Mucosa of gallbladder (tissue), 1 donor: ENCODE data around the gene RSPO1. TPM values are rescaled to one million over a fixed set of nuclear protein-coding genes. Genes with fewer than 3 reads are reported as not detected.
A peak's percentile ranks its signal among the peaks of the same experiment; 100 is the strongest.
"Not testable (repeated sequence)": the region's sequence is repeated elsewhere in the genome, so short reads cannot be mapped to it uniquely, and the experiment has no call there.

ENCODE experiments used
- DNase-seq: peaks from one replicate; pipeline ENCODE4 v3.0.0-alpha.2; 2020; ENCODE audit warnings: low spot score
- total RNA-seq: library from RNA; stranded (reverse); gene quantifications from one replicate; pipeline ENCODE4 v1.2.1, GENCODE V29; 2021
- donor health status: DM: no; HTN: no; CAD: no.

The RSPO1 gene
- total RNA-seq, 1 donor from 2014 or later: 6.0 TPM

DNA sequence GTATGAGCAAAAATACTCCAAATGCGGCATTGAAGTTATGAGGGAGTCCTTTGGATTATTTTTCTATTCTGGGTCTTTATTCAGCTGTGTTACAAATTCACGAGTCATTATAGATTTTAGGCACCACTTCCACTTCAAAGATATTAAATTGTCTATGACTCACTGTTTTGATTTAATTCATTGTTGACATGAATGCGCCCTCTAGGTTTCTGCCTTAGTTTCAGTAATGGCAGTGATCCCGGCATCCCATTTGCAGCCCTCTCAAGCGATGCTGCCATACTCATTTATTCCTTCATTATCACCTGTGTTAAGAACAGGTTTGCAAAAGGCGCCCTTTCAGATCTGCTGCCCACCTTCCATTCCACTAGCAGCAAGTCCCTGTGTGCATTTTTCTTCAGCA, 14.0 kb downstream of the RSPO1 start:
- no peak for DNase-seq

- no peak for DNase-seq
Observed at GRCh38 chr1:37616330-37616729, 18.4 kb downstream of the RSPO1 start.

DNA sequence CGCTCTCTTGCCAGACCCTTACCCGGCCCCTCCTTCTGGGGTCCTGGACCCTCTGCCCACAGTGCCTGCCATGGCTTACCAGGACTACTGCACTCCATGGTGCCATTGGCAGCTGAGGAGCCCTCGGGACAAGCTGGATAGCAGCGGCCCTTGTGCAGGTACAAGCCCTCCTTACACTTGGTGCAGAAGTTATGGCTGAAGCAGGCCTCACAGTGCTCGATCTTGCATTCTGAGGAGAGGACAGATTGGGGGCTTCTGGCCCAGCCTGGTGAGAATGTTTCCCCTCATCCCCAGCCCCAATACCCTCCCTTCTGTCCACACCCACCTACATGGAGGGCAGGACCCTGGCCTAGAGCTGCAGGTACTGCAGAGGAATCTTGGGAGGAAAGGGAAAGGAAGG, 20.6 kb downstream of the RSPO1 start:
- DNase-seq: no peak

DNA sequence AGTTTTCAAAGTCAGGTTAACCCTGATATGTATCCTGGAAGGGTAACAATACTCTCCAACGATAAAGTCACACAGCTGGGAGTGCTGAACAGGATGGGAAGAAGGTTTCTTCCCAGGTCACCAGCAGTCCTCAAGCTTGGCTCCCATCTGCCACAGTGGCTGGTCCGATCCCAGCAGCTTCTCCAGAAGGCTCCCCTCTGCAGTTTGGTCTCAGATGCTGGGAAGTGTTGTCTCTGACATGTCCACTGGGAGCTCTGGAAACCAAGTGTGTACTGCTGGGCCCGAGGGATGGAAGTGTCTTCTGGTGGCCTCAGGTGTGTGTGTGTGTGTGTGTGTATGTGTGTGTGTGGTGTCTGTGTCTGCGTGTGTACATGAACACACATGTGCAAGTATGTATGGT, 22.5 kb downstream of the RSPO1 start:
- no peak for DNase-seq

- DNase-seq: no peak
Observed at GRCh38 chr1:37609994-37610393, 24.7 kb downstream of the RSPO1 start.

DNA sequence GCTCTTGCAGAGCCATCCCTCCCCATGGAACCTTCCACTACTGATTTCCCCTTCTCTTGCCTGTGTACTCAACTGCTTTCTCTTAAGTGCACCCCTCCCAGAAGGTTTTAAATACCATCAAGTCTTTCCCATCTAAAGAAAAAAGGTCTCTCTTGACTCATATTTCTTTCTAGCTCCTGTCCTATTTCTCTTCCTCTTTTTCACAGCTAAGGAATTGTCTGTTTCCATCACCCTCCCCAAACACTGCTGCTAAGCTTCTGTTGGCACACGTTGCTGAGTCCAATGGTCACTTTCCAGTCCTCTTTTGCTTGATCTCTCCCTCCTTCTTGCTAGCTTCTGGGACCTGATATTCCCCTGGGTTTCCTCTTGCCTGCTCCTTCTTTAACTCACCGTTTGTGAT, 25.7 kb downstream of the RSPO1 start:
- DNase-seq: no peak

DNA sequence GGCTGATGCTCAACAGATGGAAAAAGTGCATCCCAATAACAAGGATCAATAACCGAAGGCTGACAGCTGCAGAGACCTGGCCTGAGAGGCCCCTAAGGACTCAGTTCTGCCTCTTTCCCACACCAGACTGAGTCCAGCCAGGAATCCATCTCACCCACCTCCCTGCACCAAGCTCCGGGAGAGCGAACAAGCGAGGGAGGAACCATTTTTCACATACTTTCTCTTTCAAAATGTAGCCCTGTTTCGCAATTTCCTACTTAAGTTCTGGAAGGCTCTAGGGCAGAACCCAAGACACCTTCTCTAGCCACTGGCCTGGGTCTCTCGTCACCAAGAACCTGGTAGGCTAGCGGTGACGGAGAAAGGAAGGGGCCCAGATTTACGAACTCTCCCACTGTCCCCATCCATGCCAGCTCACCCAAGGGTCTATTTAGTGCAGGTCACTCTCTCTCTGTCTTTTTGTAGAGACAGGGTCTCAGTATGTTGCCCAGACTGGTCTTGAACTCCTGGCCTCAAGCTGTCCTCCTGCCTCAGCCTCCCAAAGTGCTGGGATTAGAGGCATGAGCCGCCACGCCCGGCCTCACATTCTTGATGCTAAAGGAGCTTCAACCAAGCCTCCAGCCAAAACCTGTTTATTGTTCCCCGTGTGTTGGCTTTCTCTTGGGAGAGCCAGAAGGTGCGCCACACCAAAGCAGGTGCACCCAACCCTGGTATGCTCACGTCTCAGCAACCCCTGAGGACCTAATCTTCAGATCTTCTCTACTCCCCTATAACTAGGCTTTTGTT, 28.0 kb downstream of the RSPO1 start:
- DNase-seq: peak; percentile 16

DNA sequence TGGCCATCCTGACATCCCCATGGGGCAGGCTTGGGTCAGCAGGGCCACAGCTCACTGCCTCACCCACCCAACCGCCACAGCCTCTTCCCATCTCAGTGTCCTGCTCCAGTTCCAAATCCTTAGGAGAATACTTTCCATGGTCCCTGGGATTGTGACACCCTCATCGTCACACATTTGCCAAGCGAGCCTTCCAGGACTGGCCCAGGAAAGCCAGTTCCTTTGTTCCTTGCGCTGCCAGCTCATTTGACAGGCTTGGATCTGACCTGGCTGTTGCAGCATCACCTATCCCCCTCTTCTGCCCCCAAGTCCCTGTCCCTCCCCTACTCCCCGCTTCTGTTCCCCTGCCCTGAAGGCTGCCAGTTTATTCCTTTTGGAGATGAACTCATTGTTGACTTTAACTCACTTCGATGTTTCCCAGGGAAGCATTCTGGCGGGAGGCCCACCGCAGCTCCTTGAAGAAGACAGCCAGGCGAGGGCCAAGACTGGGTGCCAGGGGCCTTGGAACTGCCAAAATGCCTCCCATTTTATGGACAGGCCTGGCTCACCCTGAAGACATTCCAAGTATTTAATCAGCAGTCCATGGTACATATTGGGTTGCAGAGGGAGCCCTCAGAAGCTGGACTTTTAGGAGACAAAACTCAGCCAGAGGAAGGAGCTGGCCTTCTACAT, 28.8 kb downstream of the RSPO1 start:
- DNase-seq: peak; percentile 41

DNA sequence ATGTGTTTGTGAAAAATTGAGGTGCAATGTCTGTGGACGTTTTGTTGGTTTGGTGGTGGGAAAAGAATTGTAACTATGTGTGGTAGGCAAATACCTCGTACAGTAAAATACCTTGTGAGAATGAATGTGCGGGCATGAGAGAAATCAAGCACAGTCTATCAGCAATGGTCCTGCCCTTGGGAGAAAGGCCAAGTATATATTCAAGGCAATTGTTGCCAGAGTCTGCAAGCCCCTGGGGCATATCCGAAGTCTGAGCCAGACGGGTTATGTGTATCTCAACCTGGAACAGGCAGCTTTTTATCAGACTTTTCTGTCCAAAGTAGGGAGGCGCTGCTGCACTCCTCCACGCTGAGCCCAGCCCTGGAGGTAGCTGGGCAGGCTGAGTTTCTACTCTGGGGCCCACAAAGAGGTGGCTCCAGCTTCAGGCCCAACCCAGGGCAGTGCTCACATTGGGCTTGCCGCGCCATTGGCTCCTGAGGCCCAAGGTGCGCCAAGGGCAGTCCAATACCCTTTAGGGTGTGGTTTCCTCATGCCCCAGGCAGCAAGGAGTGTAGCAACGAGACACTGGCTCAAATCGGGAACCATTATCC, 29.5 kb downstream of the RSPO1 start:
- DNase-seq: no peak

- DNase-seq: peak; percentile 18
Observed at GRCh38 chr1:37602750-37603694, 31.7 kb downstream of the RSPO1 start.

DNA sequence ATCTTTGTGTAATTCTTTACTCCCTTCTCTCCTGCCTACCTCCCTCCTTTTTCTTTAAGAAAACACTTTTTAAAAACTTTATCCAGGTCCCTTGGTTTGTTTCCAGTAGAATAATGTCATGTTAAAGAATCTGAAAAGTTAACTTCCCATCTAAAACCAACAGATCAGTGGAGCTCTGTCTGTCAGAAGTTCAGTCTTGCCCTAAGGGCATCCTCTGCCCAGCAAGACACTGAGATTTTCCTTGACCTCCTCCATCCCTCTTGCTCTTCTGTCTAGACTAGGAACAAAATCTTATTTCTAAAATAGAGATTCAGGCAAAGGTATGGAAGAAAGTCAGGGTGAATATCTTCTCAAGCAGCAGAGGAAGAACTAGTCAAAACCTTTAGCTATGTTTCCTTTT, 33.3 kb downstream of the RSPO1 start:
- no peak for DNase-seq

GRCh38 chr1:37599940-37600339, 34.8 kb downstream of the RSPO1 start:
- DNase-seq: no peak

GRCh38 chr1:37596182-37596667, 38.5 kb downstream of the RSPO1 start:
- DNase-seq: no peak

DNA sequence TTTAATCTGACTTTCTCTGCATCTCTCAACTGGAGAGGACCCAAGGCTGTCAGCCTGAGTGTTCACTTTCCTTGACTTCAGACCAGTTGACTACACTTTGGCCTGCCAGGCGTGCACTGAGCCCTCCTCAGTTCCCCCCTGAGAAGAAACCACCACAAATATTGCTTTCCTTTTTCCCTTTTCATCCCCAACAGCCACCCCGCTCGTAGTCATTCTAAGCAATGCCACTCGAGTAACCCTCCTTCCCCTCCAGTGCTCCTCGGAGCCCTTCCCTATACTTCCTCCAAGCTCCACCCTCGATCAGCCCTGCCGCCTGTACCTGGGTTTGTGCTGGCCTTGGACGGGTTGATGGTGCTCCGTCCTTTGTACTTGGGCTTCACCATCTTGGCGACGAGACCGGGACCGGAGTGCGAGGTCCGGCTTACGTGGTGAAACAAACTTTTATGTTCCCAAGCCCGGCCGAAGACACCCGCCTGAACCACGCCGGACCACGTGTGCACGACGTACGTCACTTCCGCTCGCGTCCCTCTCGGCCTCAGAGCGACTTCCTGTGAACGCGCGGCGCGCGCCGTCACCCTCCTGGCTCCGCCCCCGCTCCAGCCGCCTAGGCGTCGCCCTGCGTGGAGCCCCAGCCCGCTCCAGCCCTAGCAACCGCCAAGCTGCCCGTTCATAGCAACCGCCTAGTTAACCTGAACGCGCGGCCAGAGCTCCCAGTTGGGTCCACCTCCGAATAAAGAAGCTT, 39.1 kb downstream of the RSPO1 start, which contains the start of gene GNL2:
Gene GNL2, minus strand, starts transcription at position 498 of the 742 bp plus-strand sequence. Its CDS starts 115 bp downstream, at position 383.
- DNase-seq: peak; percentile 97

DNA sequence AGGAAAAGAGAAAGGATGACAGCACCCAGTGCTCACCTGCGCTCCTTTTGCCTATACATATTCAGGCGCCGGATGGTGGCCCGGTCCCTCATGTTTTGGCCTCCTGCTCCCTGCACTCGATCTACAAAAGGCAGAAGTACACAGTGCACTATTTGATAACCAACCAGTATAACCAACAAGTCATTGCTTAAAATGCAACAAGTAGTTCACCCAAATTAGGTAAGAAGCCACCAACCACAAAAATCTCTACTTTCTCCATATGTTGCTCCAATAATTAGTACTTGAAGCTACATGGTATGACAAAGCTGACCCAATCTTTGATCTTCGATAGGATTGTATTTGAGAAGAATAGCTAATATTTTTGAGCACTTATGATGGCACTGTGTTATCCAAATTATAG, 41.0 kb downstream of the RSPO1 start:
- DNase-seq: no peak

DNA sequence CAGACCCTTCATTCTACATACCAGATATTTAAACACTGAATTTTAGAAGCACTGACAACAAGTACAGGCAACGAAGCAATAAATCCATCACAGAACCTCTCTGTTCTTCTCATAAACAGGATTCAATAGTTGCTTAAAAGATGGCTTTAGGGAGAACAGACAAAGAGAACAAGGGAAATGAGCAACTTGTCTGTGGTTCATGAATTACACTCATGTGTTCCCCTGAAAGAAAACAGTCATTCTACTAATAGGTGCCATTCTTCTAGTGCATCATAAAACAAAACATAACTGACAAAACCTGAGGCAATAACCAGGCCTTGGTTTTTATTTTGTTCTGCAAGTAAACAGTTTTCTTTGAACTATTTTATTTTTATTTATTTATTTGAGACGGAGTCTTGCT, 45.8 kb downstream of the RSPO1 start:
- DNase-seq: no peak

DNA sequence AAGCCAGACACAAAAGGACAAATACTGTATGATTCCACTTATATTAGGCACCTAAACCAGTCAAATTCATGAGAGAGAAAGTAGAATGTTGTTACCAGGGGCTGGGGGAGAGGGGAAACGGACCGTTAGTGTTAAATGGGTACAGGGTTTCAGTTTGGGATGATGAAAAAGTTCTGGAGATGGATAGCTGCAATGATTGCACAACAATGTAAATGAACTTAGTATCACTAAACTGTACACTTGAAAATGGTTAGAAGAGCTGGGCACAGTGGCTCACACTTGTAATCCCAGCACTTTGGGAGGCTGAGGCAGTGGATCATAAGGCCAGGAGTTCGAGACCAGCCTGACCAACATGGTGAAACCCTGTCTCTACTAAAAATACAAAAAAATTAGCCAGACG, 50.1 kb downstream of the RSPO1 start:
- DNase-seq: not testable (repeated sequence)

DNA sequence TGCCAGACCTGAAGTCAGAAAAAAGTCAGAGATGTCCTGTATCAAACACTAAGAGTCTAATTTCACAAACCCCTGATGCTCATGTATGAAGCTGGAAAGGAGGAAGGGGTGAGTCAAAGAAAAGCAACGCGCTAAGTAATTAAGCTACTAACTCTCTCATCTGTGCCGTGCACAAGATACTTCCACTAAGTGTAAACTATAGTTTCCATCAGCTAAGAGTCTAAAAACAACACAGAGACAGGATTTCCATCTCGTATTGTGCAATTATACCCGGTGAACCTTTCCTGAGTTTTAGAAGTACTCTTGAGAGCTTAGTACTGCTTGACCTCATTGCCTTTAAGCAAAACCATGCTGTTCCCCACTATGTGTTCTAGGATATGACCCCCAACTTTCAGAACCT, 59.0 kb downstream of the RSPO1 start:
- DNase-seq: no peak

DNA sequence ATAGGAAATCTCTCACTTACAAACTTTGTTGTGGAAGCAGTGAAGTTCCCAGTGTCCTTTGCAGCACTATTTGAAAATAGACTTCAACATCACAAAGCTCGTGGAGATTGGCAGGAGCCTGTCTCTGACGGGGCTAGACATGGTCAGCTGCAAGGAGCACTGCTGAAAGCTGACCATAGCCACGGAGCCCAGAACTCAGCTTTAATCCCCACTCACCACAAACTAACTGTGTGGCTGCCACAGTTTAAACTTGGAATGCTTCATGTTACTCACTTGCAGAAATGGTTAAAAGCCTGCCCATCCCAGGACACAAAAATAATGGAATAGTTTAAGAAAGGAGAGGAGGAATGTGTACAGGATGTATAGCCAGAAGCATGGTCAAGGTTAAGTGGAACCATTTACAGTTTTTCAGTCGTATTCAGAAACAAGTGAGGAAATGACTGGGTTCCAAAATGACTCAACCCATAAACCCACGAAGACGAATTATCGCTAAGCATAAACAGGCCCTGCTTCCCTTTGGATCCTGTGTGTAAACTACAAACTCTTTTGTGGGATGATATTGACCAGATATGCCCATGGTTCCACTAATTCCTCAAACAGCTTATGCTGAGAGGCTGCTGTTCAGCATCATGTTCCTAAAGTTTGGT, 59.7 kb downstream of the RSPO1 start:
- DNase-seq: peak; percentile 34
